ENCODE data around the gene TMEM236. TPM values are rescaled to one million over a fixed set of nuclear protein-coding genes. Genes with fewer than 3 reads are reported as not detected.

The TMEM236 gene
- total RNA-seq, 1 donor from 2014 or later = 0.51 TPM

DNA sequence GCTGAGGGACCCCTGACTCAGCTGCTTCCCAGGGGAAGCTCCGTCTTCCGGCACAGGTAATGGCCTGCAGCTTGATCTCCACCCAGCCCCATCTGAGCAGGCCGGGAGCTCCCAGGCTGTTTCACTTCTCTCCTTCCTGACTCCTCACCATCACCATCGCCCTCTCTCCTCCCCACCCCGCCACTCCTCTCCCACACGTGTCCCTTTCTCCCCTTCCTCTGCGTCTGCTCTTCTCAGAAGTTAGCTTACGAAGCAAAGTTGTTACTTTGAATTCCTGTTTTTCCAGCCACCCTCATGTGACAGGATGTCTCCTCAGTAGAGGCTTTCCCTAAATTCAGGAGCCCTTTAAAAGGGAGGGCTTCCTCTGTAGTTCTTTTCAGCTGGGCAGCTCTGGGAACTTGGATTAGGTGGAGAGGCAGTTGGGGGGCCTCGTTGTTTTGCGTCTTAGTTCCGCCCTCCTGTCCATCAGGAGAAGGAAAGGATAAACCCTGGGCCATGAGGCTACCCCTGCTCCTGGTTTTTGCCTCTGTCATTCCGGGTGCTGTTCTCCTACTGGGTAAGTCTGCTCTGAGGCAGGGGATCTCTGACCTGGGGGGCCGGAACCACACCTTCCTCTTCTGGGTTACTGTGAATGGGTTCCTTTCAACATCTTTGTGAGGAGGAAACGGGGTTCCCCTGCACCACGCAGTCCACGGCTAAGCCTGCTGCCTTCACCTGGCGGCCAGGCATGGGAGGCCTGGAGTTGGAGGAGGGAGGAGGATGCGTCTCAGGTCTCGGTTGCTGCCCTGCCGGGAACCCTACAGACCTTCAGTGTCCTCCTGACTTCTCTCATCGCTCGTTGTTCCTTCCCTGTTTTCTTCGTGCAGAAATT lies 57.2 kb downstream of the TMEM236 start, which contains the start of gene MRC1:
Gene MRC1, plus strand, starts transcription at position 378 of the 871 bp plus-strand sequence. Its CDS starts 118 bp downstream, at position 496.
- peak; percentile 62 for ATAC-seq
- intact Hi-C loops (cut with DNase I) = no loop called here
- no peak for DNase-seq (ENCODE audit: missing footprints)

DNA sequence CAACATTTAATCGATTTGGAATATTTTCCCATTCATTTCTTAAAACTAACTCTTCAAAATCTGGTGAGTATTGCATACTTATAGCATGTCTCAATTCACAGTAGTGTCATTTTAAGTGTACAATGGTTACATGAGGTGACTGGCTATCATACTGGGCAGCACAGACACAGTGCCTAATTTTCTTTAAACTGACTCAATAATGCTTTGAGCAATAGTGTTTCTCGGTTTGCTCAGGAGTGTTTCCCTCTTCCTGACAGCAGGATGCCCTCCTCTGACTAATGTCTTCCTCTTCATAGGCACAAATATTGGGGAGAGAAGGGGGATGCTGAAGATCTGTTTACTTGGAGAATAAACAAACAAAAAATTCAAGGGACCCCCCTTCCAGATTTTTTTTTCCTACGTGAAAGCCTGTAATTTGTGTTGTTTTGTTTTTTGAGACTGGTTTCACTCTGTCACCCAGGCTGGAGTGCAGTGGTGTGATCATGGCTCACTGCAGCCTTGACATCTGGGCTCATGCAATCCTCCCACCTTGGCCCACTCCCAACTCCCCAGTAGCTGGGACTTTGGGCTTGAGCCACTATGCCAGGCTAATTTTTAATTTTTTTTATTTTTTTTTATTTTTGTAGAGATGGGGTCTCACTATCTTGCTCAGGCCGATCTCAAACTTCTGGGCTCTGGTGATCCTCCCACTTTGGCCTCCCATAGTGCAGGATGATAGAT lies 59.3 kb downstream of the TMEM236 start:
- DNase-seq (ENCODE audit: missing footprints) (no peak), ATAC-seq (no peak)
- intact Hi-C loops (cut with DNase I) = no loop called here

DNA sequence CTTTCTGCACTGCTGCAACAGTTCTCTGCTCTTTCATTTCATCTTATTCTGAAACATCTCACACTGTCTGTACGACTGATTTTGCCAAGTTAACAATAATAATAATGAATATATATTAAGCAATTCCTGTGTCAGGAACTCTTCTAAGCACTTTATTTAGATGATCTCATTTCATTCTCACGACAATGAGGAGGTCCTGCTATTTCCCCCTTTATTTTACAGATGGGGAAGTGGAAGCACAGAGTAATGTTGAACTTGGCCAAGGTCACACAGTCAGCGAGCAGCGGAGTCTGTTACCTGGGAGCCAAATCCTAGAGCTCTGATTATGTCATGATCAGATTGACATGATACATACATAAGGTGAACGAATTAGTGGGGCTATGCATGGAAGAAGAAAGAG lies 63.0 kb downstream of the TMEM236 start:
- DNase-seq (ENCODE audit: missing footprints) (no peak), ATAC-seq (peak; percentile 23)
- intact Hi-C loops (cut with DNase I) = no loop called here

DNA sequence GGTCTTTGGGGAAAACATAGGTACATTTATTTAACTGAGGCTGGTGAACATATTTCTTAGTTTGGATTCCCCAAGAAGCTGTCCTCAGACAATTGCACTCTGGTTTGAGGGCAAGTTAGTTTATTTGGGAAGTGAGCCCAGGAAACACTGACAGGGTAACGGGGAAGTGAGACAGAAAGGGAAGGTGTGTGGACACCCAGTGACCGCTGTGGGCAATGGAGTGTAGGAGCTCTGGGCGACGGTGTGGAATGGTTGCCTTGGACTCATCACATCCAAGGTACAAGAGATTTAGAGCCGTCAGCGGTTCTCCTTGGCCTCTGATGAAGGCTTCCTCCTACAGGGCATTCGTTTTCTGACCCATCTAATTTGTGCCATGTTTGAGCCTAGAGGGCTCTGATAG lies 64.2 kb downstream of the TMEM236 start:
- intact Hi-C loops (cut with DNase I) = no loop called here
- DNase-seq (ENCODE audit: missing footprints) (no peak), ATAC-seq (no peak)

DNA sequence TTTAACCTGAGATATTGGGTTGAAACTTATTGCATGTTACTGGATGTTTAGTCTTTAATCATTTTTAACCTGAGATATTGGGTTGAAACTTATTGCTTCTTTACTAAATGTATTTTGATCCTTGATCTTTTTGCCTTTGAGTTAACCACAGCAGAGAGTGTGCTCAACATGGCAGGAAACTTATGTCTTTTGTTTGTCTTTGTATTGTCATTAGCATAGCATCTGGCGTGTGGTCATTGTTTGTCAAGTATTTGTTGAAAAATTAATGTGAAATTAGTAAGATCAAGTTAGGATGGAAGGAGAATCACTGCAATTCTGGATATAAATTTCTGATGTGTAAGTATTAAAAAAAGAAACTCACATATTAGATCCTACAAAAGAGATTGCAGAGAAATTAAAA lies 65.3 kb downstream of the TMEM236 start:
- no peak for ATAC-seq
- intact Hi-C loops (cut with DNase I) = no loop called here
- no peak for DNase-seq (ENCODE audit: missing footprints)

DNA sequence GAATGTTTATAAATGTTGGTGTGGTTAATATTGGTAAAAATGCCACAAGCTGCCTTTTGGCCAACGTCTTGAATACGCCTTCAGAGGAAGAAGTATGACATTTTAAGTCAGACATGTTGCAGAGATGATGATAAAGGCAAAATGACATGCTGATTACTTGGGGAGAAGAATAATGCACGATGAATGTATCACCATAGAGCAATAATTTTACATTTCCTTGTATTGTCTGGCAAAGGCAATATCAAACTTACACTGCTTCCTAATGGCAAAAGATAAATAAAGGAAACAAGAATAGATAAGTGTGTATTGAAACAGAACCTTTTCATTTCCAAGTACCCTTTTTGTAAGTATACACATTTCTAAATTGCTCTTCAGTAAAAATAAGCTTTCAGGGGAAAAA lies 65.8 kb downstream of the TMEM236 start:
- DNase-seq (ENCODE audit: missing footprints) = no peak
- intact Hi-C loops (cut with DNase I) = no loop called here
- ATAC-seq = no peak

DNA sequence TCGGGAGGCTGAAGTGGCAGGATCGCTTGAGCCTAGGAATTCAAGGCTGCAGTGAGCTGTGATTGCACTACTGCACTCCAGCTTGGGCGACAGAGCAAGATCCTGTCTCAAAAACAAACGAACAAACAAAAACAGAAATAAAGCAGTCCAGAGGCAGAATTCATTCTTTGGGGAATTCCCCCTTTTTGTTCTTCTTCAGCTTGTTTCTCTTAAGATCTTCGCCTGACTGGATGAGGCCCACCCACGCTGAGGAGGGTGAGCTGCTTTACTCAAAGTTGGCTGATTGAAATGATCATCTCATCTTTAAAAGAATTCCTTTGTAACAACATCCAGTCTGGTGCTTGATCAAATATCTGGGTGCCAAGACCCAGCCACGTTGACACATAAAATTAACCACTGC lies 67.8 kb downstream of the TMEM236 start:
- ATAC-seq (no peak), DNase-seq (ENCODE audit: missing footprints) (no peak)
- intact Hi-C loops (cut with DNase I) = no loop called here

DNA sequence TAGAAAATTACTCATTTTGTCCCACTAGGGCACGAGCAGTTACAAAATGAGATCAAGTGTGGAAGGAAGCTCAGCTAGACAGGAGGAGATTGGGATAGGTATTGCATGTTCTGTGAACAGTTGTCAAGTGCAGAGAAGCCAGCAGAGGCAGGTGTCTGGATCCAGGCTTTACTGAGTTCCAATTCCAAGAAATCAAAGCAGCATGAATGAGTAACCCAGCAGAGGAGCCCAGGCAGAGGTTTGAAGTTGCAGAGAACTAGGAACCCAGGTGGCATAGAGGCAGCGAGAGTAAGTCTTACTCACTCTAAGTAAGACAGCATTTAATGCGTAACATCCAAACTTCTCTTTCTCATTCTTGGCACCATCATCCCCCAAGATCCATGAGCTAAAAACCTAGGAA lies 68.9 kb downstream of the TMEM236 start:
- ATAC-seq (no peak), DNase-seq (ENCODE audit: missing footprints) (no peak)
- intact Hi-C loops (cut with DNase I) = no loop called here

DNA sequence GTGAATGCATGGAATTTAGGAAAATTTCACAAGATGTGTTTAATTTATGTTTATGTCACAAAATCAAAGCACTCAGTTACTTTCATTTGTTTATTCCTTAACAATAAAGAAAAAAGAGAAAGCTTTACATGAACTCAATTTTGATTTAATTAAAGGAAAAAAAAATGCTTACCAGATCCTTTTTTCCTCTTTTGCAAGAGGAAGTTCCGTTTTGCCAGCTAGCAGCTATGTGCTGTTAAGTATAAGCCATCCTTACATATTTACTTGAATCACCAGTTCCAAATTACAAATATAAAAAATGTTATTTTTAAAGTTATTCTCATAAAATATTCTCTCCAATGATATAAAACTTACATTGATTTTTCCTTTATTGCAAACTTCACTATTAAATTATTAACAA lies 69.9 kb downstream of the TMEM236 start:
- ATAC-seq (no peak), DNase-seq (ENCODE audit: missing footprints) (no peak)
- intact Hi-C loops (cut with DNase I) = no loop called here

DNA sequence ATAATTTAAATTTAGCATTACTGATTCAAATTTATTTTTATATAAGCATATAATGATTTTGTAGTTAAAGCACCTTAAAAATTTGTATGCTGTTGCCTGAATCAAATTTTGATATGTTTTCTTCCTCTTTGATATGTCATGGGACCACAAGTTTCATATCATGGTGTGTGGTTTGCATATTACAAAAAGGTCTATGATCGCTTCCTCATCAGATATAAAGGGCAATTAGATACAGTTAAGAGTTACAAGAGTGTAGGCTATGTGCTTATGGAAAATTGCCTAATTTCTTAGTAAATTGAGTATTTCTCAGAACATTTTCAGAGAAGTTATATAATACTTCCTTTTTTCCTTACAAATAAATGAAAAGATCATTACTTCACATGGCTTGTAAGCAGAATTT lies 79.3 kb downstream of the TMEM236 start:
- ATAC-seq = no peak
- no peak for DNase-seq (ENCODE audit: missing footprints)
- intact Hi-C loops (cut with DNase I) = no loop called here

DNA sequence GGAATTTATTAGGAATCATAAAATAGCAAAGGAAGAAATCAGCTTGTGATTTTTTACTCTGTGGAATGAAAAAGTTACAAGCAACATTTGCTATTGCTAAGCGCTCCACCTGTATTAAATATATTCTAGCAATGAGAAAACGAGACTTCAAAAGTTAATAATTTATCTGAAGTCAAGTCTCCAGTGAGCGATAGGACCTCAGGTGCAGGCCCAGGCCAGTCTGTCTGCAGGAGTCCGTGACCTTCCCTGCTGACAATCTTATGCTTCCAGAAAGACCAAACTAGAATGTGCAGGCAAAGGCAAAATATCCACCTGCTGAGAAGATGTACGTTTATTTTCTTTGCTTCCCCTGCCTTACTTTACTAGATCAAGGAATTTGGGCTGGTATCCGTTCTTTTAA lies 79.9 kb downstream of the TMEM236 start:
- intact Hi-C loops (cut with DNase I) = no loop called here
- ATAC-seq = no peak
- DNase-seq (ENCODE audit: missing footprints) = no peak

DNA sequence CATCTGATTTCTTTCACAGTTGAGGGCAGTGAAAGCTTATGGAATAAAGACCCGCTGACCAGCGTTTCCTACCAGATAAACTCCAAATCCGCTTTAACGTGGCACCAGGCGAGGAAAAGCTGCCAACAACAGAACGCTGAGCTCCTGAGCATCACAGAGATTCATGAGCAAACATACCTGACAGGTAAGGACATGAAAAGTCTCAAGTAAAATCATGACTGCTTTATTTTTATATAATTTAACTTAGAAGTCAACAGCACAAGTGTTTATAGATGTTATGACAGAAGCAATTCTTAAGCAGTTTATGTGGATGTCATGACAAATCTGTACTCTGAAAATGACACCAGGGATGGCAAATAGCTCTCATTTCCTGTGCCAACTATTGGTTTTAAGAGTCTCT lies 81.7 kb downstream of the TMEM236 start:
- intact Hi-C loops (cut with DNase I) = no loop called here
- no peak for DNase-seq (ENCODE audit: missing footprints)
- no peak for ATAC-seq

DNA sequence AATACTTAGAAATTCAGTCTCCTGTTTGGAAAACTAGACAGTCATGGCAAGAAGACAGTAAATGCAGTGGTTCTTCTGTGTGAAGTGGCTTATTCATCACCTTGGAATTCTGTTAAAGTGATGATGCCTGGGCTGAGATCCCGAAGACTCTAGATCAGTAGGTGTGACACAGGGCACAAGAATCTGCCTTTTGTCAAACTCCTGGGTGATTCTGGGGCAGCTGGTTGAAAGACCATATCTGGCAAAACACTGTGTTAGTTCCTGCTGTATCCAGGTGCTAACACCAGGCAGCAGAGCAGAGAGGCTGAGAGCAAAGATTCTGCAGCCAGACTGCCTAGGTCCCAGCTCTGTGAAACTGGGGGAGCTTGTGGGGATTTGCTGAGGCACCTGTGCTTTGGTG lies 83.7 kb downstream of the TMEM236 start:
- ATAC-seq = no peak
- intact Hi-C loops (cut with DNase I) = no loop called here
- DNase-seq (ENCODE audit: missing footprints) = no peak

DNA sequence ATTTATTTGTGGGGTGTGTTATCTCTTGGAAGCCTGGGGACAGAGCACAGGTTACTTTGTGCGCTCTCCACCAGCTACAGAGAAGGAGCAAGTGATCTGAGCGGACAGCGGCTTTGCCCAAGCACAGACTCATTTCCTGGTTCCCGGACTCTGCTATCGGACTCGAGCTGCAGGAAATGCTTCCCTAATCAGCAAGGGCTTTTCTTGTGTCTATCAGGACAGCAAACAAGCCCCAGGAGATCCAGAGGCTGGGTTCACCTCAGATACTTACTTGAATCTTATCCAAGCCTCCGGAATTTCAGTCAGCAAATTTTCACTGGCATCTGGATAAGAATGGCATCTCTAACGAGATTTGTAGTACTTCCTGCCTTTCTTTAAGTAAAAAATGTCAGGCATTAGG lies 84.9 kb downstream of the TMEM236 start:
- ATAC-seq (peak; percentile 67), DNase-seq (ENCODE audit: missing footprints) (no peak)
- intact Hi-C loops (cut with DNase I) = no loop called here

DNA sequence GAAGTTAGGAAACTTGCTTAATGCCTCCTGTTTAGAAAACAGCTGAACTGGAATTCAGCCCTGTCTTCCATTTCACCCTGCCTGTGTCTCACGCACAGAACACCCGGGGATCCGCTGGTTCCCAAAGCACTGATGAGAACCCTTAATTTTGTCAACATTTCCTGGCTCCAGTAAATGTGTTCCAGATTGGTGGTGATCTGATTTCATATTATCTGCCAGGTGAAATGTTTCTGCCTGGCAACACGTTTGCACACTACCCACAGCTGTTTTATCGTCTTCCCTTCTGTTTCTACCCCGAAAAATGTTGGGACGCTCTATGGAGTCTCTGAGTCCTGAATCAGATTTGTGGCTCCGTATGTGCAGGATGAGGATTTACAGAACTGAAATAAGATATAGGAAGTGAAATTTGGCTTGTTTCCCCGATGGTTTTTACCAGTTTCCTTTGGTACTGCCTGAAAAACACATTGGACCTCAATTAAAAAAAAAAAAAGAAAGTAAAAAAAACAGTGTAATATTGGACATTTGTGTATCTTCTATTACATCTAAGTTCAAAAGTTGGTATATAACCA lies 86.2 kb downstream of the TMEM236 start:
- ATAC-seq (no peak), DNase-seq (ENCODE audit: missing footprints) (no peak)
- intact Hi-C loops (cut with DNase I) = no loop called here

DNA sequence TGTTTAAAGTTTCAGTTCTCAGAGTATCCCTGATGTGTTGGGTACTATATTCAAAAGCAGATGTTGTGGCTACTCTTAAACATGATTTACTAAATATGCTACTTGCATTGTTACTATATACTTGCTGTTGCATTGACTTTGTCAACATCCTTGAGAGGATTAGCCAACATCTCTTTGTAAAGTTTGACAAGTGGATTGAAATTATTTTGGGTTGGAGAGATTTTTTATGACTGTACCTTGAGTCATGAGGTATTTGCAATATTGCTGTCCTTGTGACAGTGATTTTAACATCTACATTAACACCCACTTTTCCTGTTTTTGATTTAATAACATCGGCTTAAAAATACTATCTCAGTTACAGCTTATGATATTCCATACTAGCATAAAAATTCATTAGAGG lies 89.0 kb downstream of the TMEM236 start:
- no peak for ATAC-seq
- intact Hi-C loops (cut with DNase I) = no loop called here
- no peak for DNase-seq (ENCODE audit: missing footprints)

DNA sequence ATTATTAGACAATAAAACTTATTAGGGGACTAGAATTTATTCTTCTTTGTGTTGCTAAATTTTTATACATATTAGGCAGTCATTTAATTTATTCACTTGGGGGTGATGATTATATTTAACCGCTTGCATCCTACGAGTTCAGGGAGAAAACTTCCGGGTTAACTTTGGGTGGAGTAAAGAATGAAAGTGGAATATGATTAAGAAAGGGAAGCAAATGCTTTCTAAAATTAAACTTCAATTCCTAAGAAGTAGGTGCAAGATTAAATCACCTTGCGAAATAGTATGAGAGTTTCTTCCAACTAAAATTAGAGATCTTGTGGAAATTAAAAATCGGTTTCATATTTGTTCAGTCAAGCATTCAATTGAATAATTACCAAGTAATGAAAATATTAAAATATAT lies 90.6 kb downstream of the TMEM236 start:
- ATAC-seq = no peak
- intact Hi-C loops (cut with DNase I) = no loop called here
- no peak for DNase-seq (ENCODE audit: missing footprints)

DNA sequence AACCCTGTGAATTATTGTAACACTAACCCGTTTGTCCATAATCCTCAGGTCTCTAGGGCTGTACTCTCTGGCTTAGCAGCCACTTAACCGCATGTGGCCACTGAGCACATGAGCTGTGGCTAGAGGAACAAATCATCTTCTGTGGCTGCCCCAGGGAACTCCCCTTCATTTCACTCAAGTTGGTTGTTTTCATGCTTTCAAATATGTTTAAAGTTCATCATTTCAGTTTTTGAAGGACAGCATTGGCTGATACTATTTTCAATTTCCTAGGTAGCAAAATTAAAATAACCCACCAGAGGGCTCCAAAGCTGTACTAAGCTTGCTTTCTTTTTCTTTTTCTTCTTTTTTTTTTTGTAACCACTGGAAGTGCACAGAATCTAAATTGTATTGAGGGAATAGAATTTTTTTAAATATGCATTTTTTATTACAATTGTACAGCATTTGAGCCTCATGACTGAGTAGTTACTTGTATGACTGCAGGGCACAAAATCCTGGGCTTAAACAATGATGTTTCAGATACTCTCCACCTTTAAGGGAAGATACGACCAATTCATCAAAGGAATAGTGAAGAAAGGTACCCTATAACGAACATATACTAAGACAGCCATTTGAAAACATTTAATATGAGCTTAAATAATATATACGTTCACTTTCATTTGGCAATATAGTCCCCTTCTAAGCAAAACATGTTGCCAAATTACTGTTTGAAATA lies 95.7 kb downstream of the TMEM236 start:
- intact Hi-C loops (cut with DNase I) = loop anchor here (1.0 to 5.0 kb wide), 3 partner anchors 369 to 465 kb away; no protein-coding TSS in a partner anchor
- ATAC-seq (no peak), DNase-seq (ENCODE audit: missing footprints) (no peak)

DNA sequence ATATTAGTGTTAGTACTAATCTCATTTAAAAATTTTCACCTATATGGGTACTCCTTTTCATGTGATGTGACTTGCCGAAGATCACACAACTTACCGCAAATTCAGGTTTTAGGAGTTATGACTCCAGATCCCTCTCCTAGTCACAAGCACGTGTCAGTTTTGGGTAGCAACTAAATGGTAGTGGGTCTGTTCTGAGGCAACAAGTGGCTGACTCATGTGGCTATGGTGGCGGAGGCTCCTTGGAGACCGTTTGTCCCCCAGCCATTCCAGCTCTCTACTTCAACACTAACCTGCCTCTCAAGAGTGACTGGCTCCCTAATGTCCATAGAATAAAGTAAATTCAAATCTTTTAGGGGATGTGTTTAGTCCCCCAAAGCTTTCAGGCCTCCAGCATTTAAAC lies 96.6 kb downstream of the TMEM236 start:
- no peak for ATAC-seq
- DNase-seq (ENCODE audit: missing footprints) = no peak
- intact Hi-C loops (cut with DNase I) = loop anchor here (5.0 kb wide), 2 partner anchors 389 to 464 kb away; no protein-coding TSS in a partner anchor
